GM12878 (cell line): ENCODE data around the gene HDAC7. TPM values are rescaled to one million over a fixed set of nuclear protein-coding genes. Genes with fewer than 3 reads are reported as not detected.

ENCODE experiments used
- ATAC-seq: fragments of 200-7000 bp; cut with Tn5 transposase; 3 replicates; pipeline ENCODE4 v1.9.1; 2020; ENCODE audit warnings: mild to moderate bottlenecking, moderate library complexity
- BruUV-seq: library from RNA; stranded (reverse); fragments of 400-500 nt; replicated peaks from 2 replicates; lab custom pipeline; 2021; lab: Mats Ljungman, UMichigan
- CTCF ChIA-PET: fragments of 300-600 bp; sonication (Branson Sonifier 250); formaldehyde crosslinking; extraction: SDS; loops from one replicate; lab custom pipeline; 2021; ENCODE audit warnings: inconsistent platforms; lab: Yijun Ruan, JAX
- POLR2A ChIA-PET: fragments of 350-600 bp; formaldehyde crosslinking; extraction: SDS; loops from one replicate; lab custom pipeline; 2021; ENCODE audit warnings: inconsistent platforms; lab: Charles Lee
- RAD21 ChIA-PET: fragments of 300-600 bp; sonication (Branson Sonifier 250); formaldehyde crosslinking; loops from one replicate; lab custom pipeline; 2023; ENCODE audit warnings: antibody characterized with exemption; ENCODE audit not compliant: unreplicated experiment; lab: Charles Lee
- SMC1A ChIA-PET: fragments of 300-600 bp; sonication (Branson Sonifier 250); formaldehyde crosslinking; loops from one replicate; lab custom pipeline; 2023; ENCODE audit not compliant: unreplicated experiment, uncharacterized antibody; lab: Charles Lee
- DNase-seq: peaks from one replicate; pipeline ENCODE4 v3.0.0-alpha.2; 2011; ENCODE audit warnings: low read depth, low spot score
- FAIRE-seq: peaks from 3 replicates; lab custom pipeline; 2011; peaks lifted over from hg19 to GRCh38; lab: Jason Lieb, UNC
- H2AFZ ChIP-seq: 2 replicates; pipeline ENCODE4 v1.6.0; 2011; ENCODE audit warnings: low read depth, low read length, control low read depth; ENCODE audit not compliant: control insufficient read depth
- H3K27ac ChIP-seq: 2 replicates; pipeline ENCODE4 v1.5.1; 2011; ENCODE audit warnings: control low read depth; ENCODE audit not compliant: control insufficient read depth, insufficient read depth
- H3K27me3 ChIP-seq, 2 experiments: replicated peaks in 1 of 2; 2 replicates each; pipeline versions ENCODE4 v1.6.0 to v1.6.1; 2011; ENCODE audit warnings: low read length in 1 of 2; ENCODE audit not compliant: control insufficient read depth in 2 of 2, insufficient read depth in 2 of 2
- H3K36me3 ChIP-seq, 2 experiments: 2 replicates each; pipeline ENCODE4 v1.5.1; 2011; ENCODE audit warnings: low read length in 1 of 2; ENCODE audit not compliant: control insufficient read depth in 2 of 2, insufficient read depth in 2 of 2
- H3K4me1 ChIP-seq: 2 replicates; pipeline ENCODE4 v1.6.1; 2011; ENCODE audit warnings: mild to moderate bottlenecking, low read length, moderate library complexity, mixed read lengths; ENCODE audit not compliant: control insufficient read depth, insufficient read depth
- H3K4me2 ChIP-seq: 2 replicates; pipeline ENCODE4 v1.6.0; 2011; ENCODE audit warnings: control low read depth; ENCODE audit not compliant: control insufficient read depth, insufficient read depth
- H3K4me3 ChIP-seq: fragments of 200-600 bp; sonication (generic); 2 replicates; pipeline ENCODE4 v1.5.1; 2016
- H3K79me2 ChIP-seq: 2 replicates; pipeline ENCODE4 v1.6.0; 2011; ENCODE audit warnings: low read length; ENCODE audit not compliant: control insufficient read depth, insufficient read depth
- H3K9ac ChIP-seq: 2 replicates; pipeline ENCODE4 v1.8.0; 2011; ENCODE audit warnings: low read length, control low read depth, mixed read lengths; ENCODE audit not compliant: control insufficient read depth, insufficient read depth
- H3K9me3 ChIP-seq: replicated peaks from 3 replicates; pipeline ENCODE4 v1.5.1; 2011; ENCODE audit warnings: mild to moderate bottlenecking, low read length; ENCODE audit not compliant: control insufficient read depth, insufficient read depth
- H4K20me1 ChIP-seq: 2 replicates; pipeline ENCODE4 v1.6.0; 2011; ENCODE audit not compliant: control insufficient read depth, insufficient read depth
- SMAD1 ChIP-seq: fragments of 450-650 bp; IDR thresholded peaks from 2 replicates; pipeline ENCODE4 v1.6.1; 2018; ENCODE audit warnings: mild to moderate bottlenecking, low read depth; ENCODE audit not compliant: partially characterized antibody
- ZNF207 ChIP-seq: fragments of 450-650 bp; IDR thresholded peaks from 2 replicates; pipeline ENCODE4 v1.6.1; 2014; ENCODE audit warnings: antibody characterized with exemption, mild to moderate bottlenecking, borderline replicate concordance
- ZNF622 ChIP-seq: fragments of 450-650 bp; IDR thresholded peaks from 2 replicates; pipeline ENCODE4 v1.6.1; 2017; ENCODE audit warnings: mild to moderate bottlenecking, inconsistent platforms
- WGBS: methylation state at CpG from one replicate; pipeline ENCODE4 v1.1.6; 2016; ENCODE audit warnings: low lambda C conversion rate; ENCODE audit not compliant: insufficient replicate concordance, insufficient coverage; ENCODE audit errors: missing lambda C conversion rate; 5-methylcytosine and 5-hydroxymethylcytosine counted together
- in situ Hi-C: fragments of 300-500 bp; cut with MboI; formaldehyde crosslinking; loops from 9 replicates; pipeline ENCODE4 v1.14.3; 2018; ENCODE audit warnings: mixed read lengths
- intact Hi-C: fragments of 100-400 bp; cut with micrococcal nuclease; formaldehyde crosslinking; loops from one replicate; pipeline ENCODE4 v1.14.2; 2022; ENCODE audit not compliant: unreplicated experiment
- polyA plus RNA-seq, 11 experiments: library from polyadenylated mRNA; depleted of rRNA in 4 of 11; unstranded in 6 of 11; stranded (reverse) in 5 of 11; fragments of >200 nt; fragmentation: Nextera tagmentation in 4 of 11; fragmentation: Illumina TruSeq in 1 of 11; extraction: Ambion mirVana in 4 of 11; extraction: Trizol in 1 of 11; gene quantifications; 1 replicate in 1 of 11; 2 replicates in 10 of 11; pipeline versions ENCODE4 v1.2.1 to v1.2.3, GENCODE V29; 2011 to 2016; ENCODE audit warnings: inconsistent platforms in 2 of 11, missing spikeins in 2 of 11, low read depth in 1 of 11
- total RNA-seq, 4 experiments: library from RNA; depleted of rRNA in 3 of 4; stranded (reverse); fragments of >200 nt in 3 of 4; fragmentation: Illumina TruSeq in 1 of 4; extraction: Trizol in 1 of 4; gene quantifications; 2 replicates each; pipeline versions ENCODE4 v1.2.1 to v1.2.3, GENCODE V29; 2013 to 2021

The HDAC7 gene
- total and polyA plus RNA-seq, 10 of the 15 experiments (the other 5 are each of a cell fraction or from before 2014, with no cell fraction given), result 0.47 to 18.3 (median 5.4) TPM

GRCh38 chr12:47733142-47733541 lies 86.6 kb downstream of the HDAC7 start:
- Histone ChIP-seq H3K27ac (no peak overlapping the region), H3K79me2 (no peaks in the 10 kb centered on the region), H3K27me3 (no peaks in the 10 kb centered on the region), H3K4me2 (no peak overlapping the region), H3K4me1 (no peaks in the 10 kb centered on the region), H3K4me3 (no peak overlapping the region), H4K20me1 (no peaks in the 10 kb centered on the region)
- no peak for DNase-seq
- in situ Hi-C loops (no loop called here), intact Hi-C loops (no loop called here)
- RAD21 ChIA-PET, result interaction anchor here (1.2 to 2.0 kb wide), 4 partner anchors 9 to 105 kb away, joined by 3 to 6 read pairs (median 4); no protein-coding TSS in a partner anchor
- 65% methylated on average over 4 of the region's 4 CpGs for WGBS
- TF ChIP-seq SMAD1, result no peak
- TF ChIP-seq ZNF207, result no peak
- no peak for TF ChIP-seq ZNF622
- TF ChIP-seq, all 136 proteins: peak for 0
- no peak for FAIRE-seq
- H3K9ac ChIP-seq, result no peak overlapping the region
- ATAC-seq, result no peak
- no peaks in the 10 kb centered on the region; a peak in 1 of 4 replicates for H3K36me3 ChIP-seq
- ChIA-PET CTCF (interaction anchor here (0.9 to 5.4 kb wide), 6 partner anchors 10 to 105 kb away, joined by 5 to 71 read pairs (median 18); no protein-coding TSS in a partner anchor), POLR2A (no interaction called here), SMC1A (interaction anchor here (0.9 to 3.8 kb wide), 4 partner anchors 8 to 35 kb away, joined by 3 to 20 read pairs (median 4); no protein-coding TSS in a partner anchor)
- H3K9me3 ChIP-seq, result no peaks in the 10 kb centered on the region
- no TSS peak for BruUV-seq
- H2AFZ ChIP-seq, result no peak overlapping the region

Other genes starting within 250 kb of the HDAC7 start
- gene RPAP3, start 113.9 kb downstream of the HDAC7 start, total RNA-seq (2014; rRNA removed), result 17.4 and 19.1 TPM in 2 replicates
- 34.5 and 36.9 TPM in 2 replicates for gene RPAP3, start 113.9 kb downstream of the HDAC7 start, total RNA-seq (2014; rRNA removed; fragmentation: Illumina TruSeq; extraction: Trizol)
- 31.2 and 32.3 TPM in 2 replicates for gene RPAP3, start 113.9 kb downstream of the HDAC7 start, total RNA-seq (2021)
- gene RPAP3, start 113.9 kb downstream of the HDAC7 start, polyA plus RNA-seq (2011; rRNA removed), result 21.3 and 42.1 TPM in 2 replicates
- gene RPAP3, start 113.9 kb downstream of the HDAC7 start, polyA plus RNA-seq (2014; fragmentation: Illumina TruSeq; extraction: Trizol), result 49.1 and 52.8 TPM in 2 replicates
- gene RPAP3, start 113.9 kb downstream of the HDAC7 start, polyA plus RNA-seq (2014; fragmentation: Nextera tagmentation; extraction: Ambion mirVana), result 10 to 100 TPM; 14.1 to 24.5 TPM
- gene RPAP3, start 113.9 kb downstream of the HDAC7 start, polyA plus RNA-seq (2014; rRNA removed), result 20.1 and 24.4 TPM in 2 replicates
- gene RPAP3, start 113.9 kb downstream of the HDAC7 start, polyA plus RNA-seq (2016; fragmentation: Nextera tagmentation; extraction: Ambion mirVana), result 10 to 100 TPM; 49.8 to 50.6 TPM
- gene ENDOU, start 94.4 kb downstream of the HDAC7 start, total RNA-seq (2014; rRNA removed), result 0.17 TPM in 1 of 2 replicates, not detected in the other
- gene ENDOU, start 94.4 kb downstream of the HDAC7 start, total RNA-seq (2014; rRNA removed; fragmentation: Illumina TruSeq; extraction: Trizol), result 0.09 TPM in 1 of 2 replicates, not detected in the other
- 0.21 TPM in 1 of 2 replicates, not detected in the other for gene ENDOU, start 94.4 kb downstream of the HDAC7 start, total RNA-seq (2021)
- gene ENDOU, start 94.4 kb downstream of the HDAC7 start, polyA plus RNA-seq (2011; rRNA removed), result 0.03 TPM in 1 of 2 replicates, not detected in the other
- gene ENDOU, start 94.4 kb downstream of the HDAC7 start, polyA plus RNA-seq (2014; fragmentation: Illumina TruSeq; extraction: Trizol), result 0.10 and 0.19 TPM in 2 replicates
- under 1 TPM in 1 of 2 experiments, not detected in 1; 0.15 TPM for gene ENDOU, start 94.4 kb downstream of the HDAC7 start, polyA plus RNA-seq (2014; fragmentation: Nextera tagmentation; extraction: Ambion mirVana)
- gene ENDOU, start 94.4 kb downstream of the HDAC7 start, polyA plus RNA-seq (2014; rRNA removed), result 0.08 and 0.11 TPM in 2 replicates
- gene ENDOU, start 94.4 kb downstream of the HDAC7 start, polyA plus RNA-seq (2016; fragmentation: Nextera tagmentation; extraction: Ambion mirVana), result not detected
- gene RAPGEF3, start 61.0 kb downstream of the HDAC7 start, total RNA-seq (2014; rRNA removed), result 0.27 and 0.28 TPM in 2 replicates
- 0.09 and 0.18 TPM in 2 replicates for gene RAPGEF3, start 61.0 kb downstream of the HDAC7 start, total RNA-seq (2014; rRNA removed; fragmentation: Illumina TruSeq; extraction: Trizol)
- 0.64 and 0.88 TPM in 2 replicates for gene RAPGEF3, start 61.0 kb downstream of the HDAC7 start, total RNA-seq (2021)
- 0.30 and 0.68 TPM in 2 replicates for gene RAPGEF3, start 61.0 kb downstream of the HDAC7 start, polyA plus RNA-seq (2011; rRNA removed)
- gene RAPGEF3, start 61.0 kb downstream of the HDAC7 start, polyA plus RNA-seq (2014; fragmentation: Illumina TruSeq; extraction: Trizol), result 0.17 and 0.34 TPM in 2 replicates
- gene RAPGEF3, start 61.0 kb downstream of the HDAC7 start, polyA plus RNA-seq (2014; fragmentation: Nextera tagmentation; extraction: Ambion mirVana), result under 1 TPM in 1 of 2 experiments, not detected in 1; 0.02 TPM
- gene RAPGEF3, start 61.0 kb downstream of the HDAC7 start, polyA plus RNA-seq (2014; rRNA removed), result 0.63 and 0.92 TPM in 2 replicates
- under 1 TPM in 1 of 2 experiments, not detected in 1; 0.27 TPM for gene RAPGEF3, start 61.0 kb downstream of the HDAC7 start, polyA plus RNA-seq (2016; fragmentation: Nextera tagmentation; extraction: Ambion mirVana)
- 1.7 and 2.4 TPM in 2 replicates for gene SLC48A1, start 46.7 kb downstream of the HDAC7 start, total RNA-seq (2014; rRNA removed)
- 1.1 and 1.2 TPM in 2 replicates for gene SLC48A1, start 46.7 kb downstream of the HDAC7 start, total RNA-seq (2014; rRNA removed; fragmentation: Illumina TruSeq; extraction: Trizol)
- 2.4 and 3.8 TPM in 2 replicates for gene SLC48A1, start 46.7 kb downstream of the HDAC7 start, total RNA-seq (2021)
- 0.55 and 1.2 TPM in 2 replicates for gene SLC48A1, start 46.7 kb downstream of the HDAC7 start, polyA plus RNA-seq (2011; rRNA removed)
- 1.6 TPM in 2 replicates for gene SLC48A1, start 46.7 kb downstream of the HDAC7 start, polyA plus RNA-seq (2014; fragmentation: Illumina TruSeq; extraction: Trizol)
- 1 to 10 TPM; 1.1 to 2.2 TPM for gene SLC48A1, start 46.7 kb downstream of the HDAC7 start, polyA plus RNA-seq (2014; fragmentation: Nextera tagmentation; extraction: Ambion mirVana)
- gene SLC48A1, start 46.7 kb downstream of the HDAC7 start, polyA plus RNA-seq (2014; rRNA removed), result 1.1 and 1.9 TPM in 2 replicates
- 1 to 10 TPM; 4.0 to 4.9 TPM for gene SLC48A1, start 46.7 kb downstream of the HDAC7 start, polyA plus RNA-seq (2016; fragmentation: Nextera tagmentation; extraction: Ambion mirVana)
- gene VDR, start 85.1 kb upstream of the HDAC7 start, total RNA-seq (2014; rRNA removed), result 2.0 and 2.9 TPM in 2 replicates
- 1.7 TPM in 2 replicates for gene VDR, start 85.1 kb upstream of the HDAC7 start, total RNA-seq (2014; rRNA removed; fragmentation: Illumina TruSeq; extraction: Trizol)
- 3.0 and 3.8 TPM in 2 replicates for gene VDR, start 85.1 kb upstream of the HDAC7 start, total RNA-seq (2021)
- 3.0 and 7.9 TPM in 2 replicates for gene VDR, start 85.1 kb upstream of the HDAC7 start, polyA plus RNA-seq (2011; rRNA removed)
- 4.2 and 5.0 TPM in 2 replicates for gene VDR, start 85.1 kb upstream of the HDAC7 start, polyA plus RNA-seq (2014; fragmentation: Illumina TruSeq; extraction: Trizol)
- gene VDR, start 85.1 kb upstream of the HDAC7 start, polyA plus RNA-seq (2014; fragmentation: Nextera tagmentation; extraction: Ambion mirVana), result under 1 TPM; 0.27 to 0.75 TPM
- gene VDR, start 85.1 kb upstream of the HDAC7 start, polyA plus RNA-seq (2014; rRNA removed), result 2.9 and 3.1 TPM in 2 replicates
- gene VDR, start 85.1 kb upstream of the HDAC7 start, polyA plus RNA-seq (2016; fragmentation: Nextera tagmentation; extraction: Ambion mirVana), result 1 to 10 TPM; 2.7 to 3.5 TPM
- gene TMEM106C, start 143.7 kb upstream of the HDAC7 start, total RNA-seq (2014; rRNA removed), result 106 TPM in 2 replicates
- 97.4 and 101 TPM in 2 replicates for gene TMEM106C, start 143.7 kb upstream of the HDAC7 start, total RNA-seq (2014; rRNA removed; fragmentation: Illumina TruSeq; extraction: Trizol)
- gene TMEM106C, start 143.7 kb upstream of the HDAC7 start, total RNA-seq (2021), result 90.2 and 93.1 TPM in 2 replicates
- gene TMEM106C, start 143.7 kb upstream of the HDAC7 start, polyA plus RNA-seq (2011; rRNA removed), result 215 and 280 TPM in 2 replicates
- gene TMEM106C, start 143.7 kb upstream of the HDAC7 start, polyA plus RNA-seq (2014; fragmentation: Illumina TruSeq; extraction: Trizol), result 142 and 144 TPM in 2 replicates
- gene TMEM106C, start 143.7 kb upstream of the HDAC7 start, polyA plus RNA-seq (2014; fragmentation: Nextera tagmentation; extraction: Ambion mirVana), result 100 to 1,000 TPM; 190 to 236 TPM
- 114 and 130 TPM in 2 replicates for gene TMEM106C, start 143.7 kb upstream of the HDAC7 start, polyA plus RNA-seq (2014; rRNA removed)
- gene TMEM106C, start 143.7 kb upstream of the HDAC7 start, polyA plus RNA-seq (2016; fragmentation: Nextera tagmentation; extraction: Ambion mirVana), result 100 to 1,000 TPM; 177 to 179 TPM
- 0.27 and 0.28 TPM in 2 replicates for gene COL2A1, start 184.6 kb upstream of the HDAC7 start, total RNA-seq (2014; rRNA removed)
- 0.09 and 0.13 TPM in 2 replicates for gene COL2A1, start 184.6 kb upstream of the HDAC7 start, total RNA-seq (2014; rRNA removed; fragmentation: Illumina TruSeq; extraction: Trizol)
- 0.66 and 0.67 TPM in 2 replicates for gene COL2A1, start 184.6 kb upstream of the HDAC7 start, total RNA-seq (2021)
- not detected in 2 replicates for gene COL2A1, start 184.6 kb upstream of the HDAC7 start, polyA plus RNA-seq (2011; rRNA removed)
- 0.12 and 0.25 TPM in 2 replicates for gene COL2A1, start 184.6 kb upstream of the HDAC7 start, polyA plus RNA-seq (2014; fragmentation: Illumina TruSeq; extraction: Trizol)
- gene COL2A1, start 184.6 kb upstream of the HDAC7 start, polyA plus RNA-seq (2014; fragmentation: Nextera tagmentation; extraction: Ambion mirVana), result under 1 TPM; 0.06 to 0.09 TPM
- gene COL2A1, start 184.6 kb upstream of the HDAC7 start, polyA plus RNA-seq (2014; rRNA removed), result 0.33 and 0.65 TPM in 2 replicates
- gene COL2A1, start 184.6 kb upstream of the HDAC7 start, polyA plus RNA-seq (2016; fragmentation: Nextera tagmentation; extraction: Ambion mirVana), result under 1 TPM; 0.19 TPM